Measurements from ENCODE around the gene HOXC10. TPM values are rescaled to one million over a fixed set of nuclear protein-coding genes. Genes with fewer than 3 reads are reported as not detected.

HOXC10 gene
- total and polyA plus RNA-seq, 2 of the 8 experiments (the other 6 are each of a cell fraction or from before 2014, with no cell fraction given), result not detected

GRCh38 chr12:54010972-54011664, 26.2 kb downstream of the HOXC10 start:
- Histone ChIP-seq H2BK12ac (ENCODE audit: low read depth, low read length) (peak overlapping the region; percentile 75; the same call in 1 of the 2 replicates), H3K27ac (ENCODE audit: low read depth, low read length) (no peak overlapping the region), H3K79me2 (ENCODE audit: control insufficient read depth in 1 of 2, insufficient read depth in 2 of 2, low read length in 2 of 2) (no peaks in the 10 kb centered on the region), H3K9ac (replicated peaks in 1 of 4; ENCODE audit: extremely low read depth in 1 of 4, low read depth in 3 of 4, low read length in 3 of 4) (no peak overlapping the region), H2AFZ (ENCODE audit: low read length) (no peak overlapping the region), H3K56ac (replicated peaks; ENCODE audit: insufficient read length, low read depth, low read length) (no peak overlapping the region), H3K23me2 (ENCODE audit: low read depth, low read length) (no peaks in the 10 kb centered on the region), H4K8ac (ENCODE audit: extremely low read depth, insufficient read depth, low read length) (no peak overlapping the region), H3K4me3 (ENCODE audit: extremely low read depth in 1 of 4, insufficient read depth in 2 of 4, low read depth in 3 of 4, low read length in 4 of 4) (no peak overlapping the region), H3K27me3 (replicated peaks in 1 of 4; ENCODE audit: control insufficient read depth in 3 of 4, extremely low read depth in 1 of 4, insufficient read depth in 3 of 4, low read length in 3 of 4) (peaks cover 97 to 100% (median 99%) of the 10 kb centered on the region in 4 experiments), H2BK5ac (ENCODE audit: low read depth, low read length) (no peak overlapping the region), H4K91ac (replicated peaks; ENCODE audit: insufficient read length, low read length) (no peak overlapping the region), H3K14ac (ENCODE audit: insufficient read length) (no peak overlapping the region), H3K4me1 (replicated peaks in 1 of 4; ENCODE audit: control insufficient read depth in 3 of 4, insufficient read depth in 4 of 4, low read length in 3 of 4) (peaks cover 0 to 4% (median 0%) of the 10 kb centered on the region in 4 experiments; a peak in 2 of 7 replicates), H3K23ac (ENCODE audit: insufficient read length) (no peak overlapping the region), H3K79me1 (ENCODE audit: low read depth, low read length) (no peaks in the 10 kb centered on the region), H4K5ac (ENCODE audit: insufficient read length, low read depth, low read length) (no peak overlapping the region), H3K4ac (replicated peaks; ENCODE audit: insufficient read length, low read depth, low read length) (no peak overlapping the region), H3K36me3 (ENCODE audit: control insufficient read depth in 2 of 4, insufficient read depth in 4 of 4, low read length in 3 of 4) (no peaks in the 10 kb centered on the region), H4K20me1 (replicated peaks in 1 of 2; ENCODE audit: control insufficient read depth in 1 of 2, insufficient read depth in 2 of 2, low read length in 2 of 2) (peaks cover 4 to 49% of the 10 kb centered on the region in 2 experiments), H3K4me2 (ENCODE audit: insufficient read depth in 1 of 2, low read depth in 2 of 2, low read length in 2 of 2) (no peak overlapping the region), H2AK5ac (ENCODE audit: low read depth, low read length) (no peak overlapping the region), H2BK20ac (ENCODE audit: low read length) (no peak overlapping the region; the same call in 1 of the 2 replicates), H3K18ac (ENCODE audit: extremely low read depth, low read length) (no peak overlapping the region), H2BK15ac (ENCODE audit: low read length) (peak overlapping the region; percentile 65; the same call in 1 of the 2 replicates), H2BK120ac (replicated peaks; ENCODE audit: low read depth, low read length) (no peak overlapping the region), H3K9me3 (ENCODE audit: insufficient read depth in 2 of 2, low read depth in 1 of 2, low read length in 1 of 2) (no peaks in the 10 kb centered on the region)
- ChIA-PET POLR2A (ENCODE audit: partially characterized antibody) (no interaction called here), CTCF (ENCODE audit: partially characterized antibody) (interaction anchor here (0.7 to 9.7 kb wide), 7 partner anchors 16 to 228 kb away, joined by 3 to 172 read pairs (median 4); partner anchors contain the start of genes HOXC5 and HOXC6)
- no peak for FAIRE-seq
- WGBS, 2 experiments (ENCODE audit: extremely low coverage in 1 of 2, insufficient coverage in 1 of 2, insufficient read length in 1 of 2, insufficient replicate concordance in 2 of 2, low coverage in 1 of 2, low lambda C conversion rate in 2 of 2, missing lambda C conversion rate in 1 of 2), result 19% methylated on average over 17 of the region's 17 CpGs; no CpG with 5 or more reads in 1 of the 2 experiments
- DNase-seq (ENCODE audit: low read depth in 1 of 2, low spot score in 2 of 2), result no peak
- TF ChIP-seq CTBP2 (IDR thresholded peaks at IDR 0.05; ENCODE audit: borderline replicate concordance, insufficient read depth, insufficient read length, low read length), result no peak
- no peak for TF ChIP-seq ZNF274 (IDR thresholded peaks at IDR 0.05; ENCODE audit: borderline replicate concordance, extremely low read depth, low read length)
- TF ChIP-seq EZH2 (IDR thresholded peaks at IDR 0.05; ENCODE audit: low read depth, low read length, severe bottlenecking), result peak; percentile 50
- 0 out of 2 replicates have a peak, but pooled peaks have one; percentile 1 for TF ChIP-seq SUZ12 (IDR thresholded peaks at IDR 0.05; ENCODE audit: low read length)
- TF ChIP-seq HDAC2 (IDR thresholded peaks at IDR 0.05; ENCODE audit: borderline replicate concordance in 1 of 2, low read depth in 2 of 2, low read length in 2 of 2), result no peak
- no peak for TF ChIP-seq SAP30 (IDR thresholded peaks at IDR 0.05; ENCODE audit: insufficient read depth, insufficient replicate concordance, low read length)
- no peak for TF ChIP-seq CHD1 (IDR thresholded peaks at IDR 0.05; ENCODE audit: low read depth, low read length)
- TF ChIP-seq RNF2 (IDR thresholded peaks at IDR 0.05; ENCODE audit: borderline replicate concordance, low read depth, low read length, missing control alignments, poor library complexity, severe bottlenecking), result peak; percentile 74
- TF ChIP-seq TBP (IDR thresholded peaks at IDR 0.05; ENCODE audit: low read depth, low read length), result no peak
- no peak for TF ChIP-seq NANOG (IDR thresholded peaks at IDR 0.05; ENCODE audit: insufficient read depth, low read depth, low read length, poor library complexity, severe bottlenecking)
